ENCODE results near the gene OR2M4. TPM values are rescaled to one million over a fixed set of nuclear protein-coding genes. Genes with fewer than 3 reads are reported as not detected.
"Not testable (repeated sequence)": the region's sequence is repeated elsewhere in the genome, so short reads cannot be mapped to it uniquely, and the experiment has no call there.

OR2M4 gene
- total RNA-seq, 1 experiment from 2014 or later, result not detected

- TF ChIP-seq YY1 (IDR thresholded peaks at IDR 0.05; ENCODE audit: extremely low read depth, insufficient replicate concordance, low read depth, low read length) (no peak), EZH2 (IDR thresholded peaks at IDR 0.05) (no peak), FOSL1 (IDR thresholded peaks at IDR 0.05; ENCODE audit: low read depth) (no peak)
Measured at GRCh38 chr1:248239478-248239877, 8.3 kb downstream of the OR2M4 start (continued).

GRCh38 chr1:248243204-248243603 is 12.0 kb downstream of the OR2M4 start:
- Histone ChIP-seq H3K4me2 (ENCODE audit: low read length) (no peak overlapping the region), H3K4me3 (replicated peaks in 1 of 2; ENCODE audit: low read depth in 1 of 2, low read length in 2 of 2) (no peak overlapping the region), H3K27ac (ENCODE audit: low read depth, low read length) (no peak overlapping the region), H2AFZ (ENCODE audit: low read depth, low read length, poor library complexity, severe bottlenecking) (no peak overlapping the region), H3K9me2 (ENCODE audit: insufficient read depth) (no peaks in the 10 kb centered on the region), H4K20me1 (ENCODE audit: insufficient read depth) (no peaks in the 10 kb centered on the region), H3K9ac (ENCODE audit: low read length) (no peak overlapping the region), H3K36me3 (ENCODE audit: control insufficient read depth in 1 of 2, insufficient read depth in 2 of 2, low read length in 2 of 2) (no peaks in the 10 kb centered on the region; a peak in 1 of 4 replicates), H3K9me3 (ENCODE audit: control insufficient read depth in 1 of 2, insufficient read depth in 1 of 2, low read depth in 1 of 2, low read length in 2 of 2) (peaks cover 0 to 14% of the 10 kb centered on the region in 2 experiments; a peak in 2 of 4 replicates), H3K4me1 (ENCODE audit: control insufficient read depth in 1 of 2, insufficient read depth in 2 of 2, low read length in 2 of 2) (no peaks in the 10 kb centered on the region), H3K79me2 (ENCODE audit: insufficient read depth, low read length) (no peaks in the 10 kb centered on the region), H3K27me3 (ENCODE audit: insufficient read depth, low read length) (no peaks in the 10 kb centered on the region)
- BruUV-seq (replicated peaks), result no TSS peak
- ChIA-PET POLR2A (no interaction called here), CTCF (no interaction called here), RAD21 (ENCODE audit: low non-redundant PET in 1 of 2, low total read pairs in 2 of 2, uncharacterized antibody in 2 of 2, unreplicated experiment in 2 of 2) (no interaction called here)
- intact Hi-C loops (cut with micrococcal nuclease), result no loop called here
- TF ChIP-seq EZH2 (IDR thresholded peaks at IDR 0.05) (no peak), CTCF (IDR thresholded peaks at IDR 0.05 in 2 of 3, conservative IDR thresholded peaks at IDR 0.05 in 1 of 3; ENCODE audit: borderline replicate concordance in 1 of 3, insufficient read depth in 1 of 3, low read depth in 2 of 3, low read length in 2 of 3) (peak; percentile 9 to 57 (median 57); a peak in 4 of 6 replicates), POLR2AphosphoS5 (IDR thresholded peaks at IDR 0.05; ENCODE audit: low read depth, low read length) (no peak), RAD21 (IDR thresholded peaks at IDR 0.05; ENCODE audit: low read depth) (peak; percentile 28; the same call in 1 of the 2 replicates)
- DNase-seq (ENCODE audit: low read depth, low spot score), result no peak
- ATAC-seq, result no peak

GRCh38 chr1:248259309-248259708 is 28.1 kb downstream of the OR2M4 start:
- ATAC-seq, POLR2A ChIA-PET: not testable (repeated sequence)

More at GRCh38 chr1:248259309-248259708, 28.1 kb downstream of the OR2M4 start:
- H3K4me3 ChIP-seq (replicated peaks in 1 of 2; ENCODE audit: low read depth in 1 of 2, low read length in 2 of 2); H2AFZ ChIP-seq (ENCODE audit: low read depth, low read length, poor library complexity, severe bottlenecking); BruUV-seq (replicated peaks); H3K27me3 ChIP-seq (ENCODE audit: insufficient read depth, low read length); H3K4me1 ChIP-seq (ENCODE audit: control insufficient read depth in 1 of 2, insufficient read depth in 2 of 2, low read length in 2 of 2); H3K79me2 ChIP-seq (ENCODE audit: insufficient read depth, low read length); H3K36me3 ChIP-seq (ENCODE audit: control insufficient read depth in 1 of 2, insufficient read depth in 2 of 2, low read length in 2 of 2); H3K4me2 ChIP-seq (ENCODE audit: low read length); H4K20me1 ChIP-seq (ENCODE audit: insufficient read depth); H3K9me2 ChIP-seq (ENCODE audit: insufficient read depth); intact Hi-C loops (cut with micrococcal nuclease); H3K9ac ChIP-seq (ENCODE audit: low read length); RAD21 ChIA-PET (ENCODE audit: low non-redundant PET in 1 of 2, low total read pairs in 2 of 2, uncharacterized antibody in 2 of 2, unreplicated experiment in 2 of 2); DNase-seq (ENCODE audit: low read depth, low spot score); H3K27ac ChIP-seq (ENCODE audit: low read depth, low read length): not testable (repeated sequence)
- H3K9me3 ChIP-seq (ENCODE audit: control insufficient read depth in 1 of 2, insufficient read depth in 1 of 2, low read depth in 1 of 2, low read length in 2 of 2), result peaks cover 0 to 18% of the 10 kb centered on the region in 2 experiments; a peak in 1 of 4 replicates
- CTCF ChIA-PET, result interaction anchor here (0.6 kb wide), 1 partner anchor 870 kb away, joined by 3 read pairs; no protein-coding TSS in a partner anchor

Measured in HCT116 (cell line).